Muscle of leg (tissue), 11 donors: Measurements from ENCODE around the gene CEP104. TPM values are rescaled to one million over a fixed set of nuclear protein-coding genes. Genes with fewer than 3 reads are reported as not detected.
A peak's percentile ranks its signal among the peaks of the same experiment; 100 is the strongest.
"Not testable (repeated sequence)": the region's sequence is repeated elsewhere in the genome, so short reads cannot be mapped to it uniquely, and the experiment has no call there.

Experiments used
- DNase-seq: peaks from one replicate; pipeline ENCODE4 v3.0.0; 2013
- H3K27ac ChIP-seq: one replicate; pipeline ENCODE4 v1.5.1; 2013; ENCODE audit warnings: mild to moderate bottlenecking, low read length, control low read depth
- H3K27me3 ChIP-seq: one replicate; pipeline ENCODE4 v1.6.1; 2013; ENCODE audit warnings: low read length; ENCODE audit not compliant: control insufficient read depth, insufficient read depth
- H3K36me3 ChIP-seq: one replicate; pipeline ENCODE4 v1.6.1; 2013; ENCODE audit warnings: low read length; ENCODE audit not compliant: control insufficient read depth, insufficient read depth
- H3K4me1 ChIP-seq: one replicate; pipeline ENCODE4 v1.6.1; 2013; ENCODE audit warnings: low read length; ENCODE audit not compliant: control insufficient read depth, insufficient read depth
- H3K4me3 ChIP-seq: one replicate; pipeline ENCODE4 v1.5.1; 2013; ENCODE audit warnings: low read length, control low read depth
- H3K9me3 ChIP-seq: replicated peaks from 2 replicates; pipeline ENCODE4 v1.6.1; 2013; ENCODE audit warnings: low read depth, low read length; ENCODE audit not compliant: control insufficient read depth
- WGBS: methylation state at CpG from one replicate; pipeline ENCODE4 v1.1.5; 2013; ENCODE audit warnings: missing lambda C conversion rate; ENCODE audit not compliant: insufficient coverage; 5-methylcytosine and 5-hydroxymethylcytosine counted together
- polyA plus RNA-seq, 8 donors: library from polyadenylated mRNA; unstranded; fragments of 120-200 nt; gene quantifications; one replicate each; pipeline versions ENCODE4 v1.2.1 to v1.2.3, GENCODE V29; 2013; ENCODE audit warnings: inconsistent platforms in 1 of 8, low replicate concordance in 1 of 8; ENCODE audit not compliant: insufficient read length in 8 of 8, insufficient read depth in 1 of 8
- total RNA-seq: library from RNA; stranded (reverse); fragments of 120-200 nt; gene quantifications from one replicate; pipeline ENCODE4 v1.2.4, GENCODE V29; 2013

Gene CEP104
- total and polyA plus RNA-seq, 9 donors = 8.3 to 19.7 (median 17.2) TPM

- H3K9me3 ChIP-seq = no peaks in the 10 kb centered on the region
- DNase-seq = no peak
- H3K4me3 ChIP-seq = no peak overlapping the region
- WGBS = 55% methylated on average over 7 of the region's 11 CpGs
- no peak overlapping the region for H3K27ac ChIP-seq
- H3K4me1 ChIP-seq = peaks cover 3% of the 10 kb centered on the region
- H3K27me3 ChIP-seq = peaks cover 4% of the 10 kb centered on the region
- no peaks in the 10 kb centered on the region for H3K36me3 ChIP-seq
These were observed 52.0 kb downstream of the CEP104 start for GRCh38 chr1:3805038-3805437.

GRCh38 chr1:3804627-3804944, 52.4 kb downstream of the CEP104 start:
- not testable (repeated sequence) for H3K27ac ChIP-seq, H3K27me3 ChIP-seq, H3K4me1 ChIP-seq, H3K9me3 ChIP-seq, DNase-seq, H3K36me3 ChIP-seq, H3K4me3 ChIP-seq
- WGBS = 44% methylated on average over 5 of the region's 7 CpGs

GRCh38 chr1:3803905-3804626, 52.9 kb downstream of the CEP104 start:
- 38% methylated on average over 19 of the region's 19 CpGs for WGBS
- Histone ChIP-seq H3K4me3 (no peak overlapping the region), H3K4me1 (peaks cover 8% of the 10 kb centered on the region), H3K9me3 (no peaks in the 10 kb centered on the region), H3K27ac (no peak overlapping the region), H3K36me3 (no peaks in the 10 kb centered on the region), H3K27me3 (peaks cover 4% of the 10 kb centered on the region)
- no peak for DNase-seq

- not testable (repeated sequence) for H3K4me3 ChIP-seq, H3K36me3 ChIP-seq, DNase-seq, H3K9me3 ChIP-seq, H3K27ac ChIP-seq, H3K27me3 ChIP-seq
- H3K4me1 ChIP-seq = peaks cover 13% of the 10 kb centered on the region
- WGBS = no CpG with 5 or more reads among the region's 3 CpGs
These were observed 56.2 kb downstream of the CEP104 start for GRCh38 chr1:3800795-3801194.

DNA sequence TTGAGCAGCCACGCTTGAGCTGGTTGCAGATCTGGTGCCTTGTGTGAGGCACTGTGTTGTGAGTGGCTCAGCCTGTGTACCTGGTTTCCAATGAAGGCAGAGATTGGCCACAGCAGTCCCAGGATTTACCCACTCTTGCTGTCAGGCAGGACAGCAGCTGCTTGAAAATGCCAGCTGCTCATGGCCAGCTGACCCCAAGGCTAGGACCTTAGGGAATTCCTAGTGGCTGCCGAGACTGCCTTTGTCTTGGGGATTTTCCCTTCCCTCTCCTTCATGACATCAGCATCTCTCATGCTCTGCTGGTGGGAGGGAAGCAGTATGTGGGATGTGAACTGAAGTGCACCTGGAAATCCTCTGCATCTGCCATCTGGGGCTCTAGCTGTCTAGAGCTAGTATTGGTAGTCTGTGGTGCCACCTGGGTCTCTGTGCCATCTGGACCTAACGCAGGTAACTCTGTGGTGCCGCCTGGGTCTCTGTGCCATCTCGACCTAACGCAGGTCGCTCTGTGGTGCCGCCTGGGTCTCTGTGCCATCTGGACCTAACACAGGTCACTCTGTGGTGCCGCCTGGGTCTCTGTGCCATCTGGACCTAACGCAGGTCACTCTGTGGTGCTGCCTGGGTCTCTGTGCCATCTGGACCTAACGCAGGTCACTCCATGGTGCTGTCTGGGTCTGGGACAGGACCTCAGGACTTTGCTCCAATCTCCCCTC, 56.9 kb downstream of the CEP104 start:
- Histone ChIP-seq H3K9me3 (no peaks in the 10 kb centered on the region), H3K27me3 (peaks cover under 1% of the 10 kb centered on the region), H3K4me1 (peaks cover 19% of the 10 kb centered on the region), H3K27ac (no peak overlapping the region), H3K36me3 (no peaks in the 10 kb centered on the region), H3K4me3 (no peak overlapping the region)
- WGBS = 90% methylated on average over 9 of the region's 11 CpGs
- no peak for DNase-seq

GRCh38 chr1:3796215-3797061, 60.6 kb downstream of the CEP104 start, which contains the start of gene LRRC47:
LRRC47 (minus strand) TSS chr1:3796498; CDS start chr1:3796476, 22 bp downstream.
- H3K9me3 ChIP-seq = no peaks in the 10 kb centered on the region
- peaks cover 15% of the 10 kb centered on the region for H3K36me3 ChIP-seq
- peak; percentile 97 for DNase-seq
- no peak within 1 kb of the TSS for H3K27ac ChIP-seq
- H3K27me3 ChIP-seq = no peaks in the 10 kb centered on the region
- 1% methylated on average over 54 of the region's 60 CpGs for WGBS
- H3K4me1 ChIP-seq = peaks cover 26% of the 10 kb centered on the region
- peak within 1 kb of the TSS; percentile 73 for H3K4me3 ChIP-seq

GRCh38 chr1:3795453-3796214, 61.4 kb downstream of the CEP104 start:
- Histone ChIP-seq H3K4me3 (peak overlapping the region; percentile 73), H3K36me3 (peaks cover 15% of the 10 kb centered on the region), H3K4me1 (peaks cover 26% of the 10 kb centered on the region), H3K9me3 (no peaks in the 10 kb centered on the region), H3K27me3 (no peaks in the 10 kb centered on the region), H3K27ac (no peak overlapping the region)
- 4% methylated on average over 51 of the region's 53 CpGs for WGBS
- no peak for DNase-seq

- Histone ChIP-seq H3K27me3 (no peaks in the 10 kb centered on the region), H3K4me1 (peaks cover 13% of the 10 kb centered on the region), H3K4me3 (no peak overlapping the region), H3K9me3 (no peaks in the 10 kb centered on the region), H3K36me3 (peaks cover 49% of the 10 kb centered on the region), H3K27ac (no peak overlapping the region)
- 77% methylated on average over 18 of the region's 18 CpGs for WGBS
- DNase-seq = no peak
These were observed 66.1 kb downstream of the CEP104 start for GRCh38 chr1:3790952-3791351.

DNA sequence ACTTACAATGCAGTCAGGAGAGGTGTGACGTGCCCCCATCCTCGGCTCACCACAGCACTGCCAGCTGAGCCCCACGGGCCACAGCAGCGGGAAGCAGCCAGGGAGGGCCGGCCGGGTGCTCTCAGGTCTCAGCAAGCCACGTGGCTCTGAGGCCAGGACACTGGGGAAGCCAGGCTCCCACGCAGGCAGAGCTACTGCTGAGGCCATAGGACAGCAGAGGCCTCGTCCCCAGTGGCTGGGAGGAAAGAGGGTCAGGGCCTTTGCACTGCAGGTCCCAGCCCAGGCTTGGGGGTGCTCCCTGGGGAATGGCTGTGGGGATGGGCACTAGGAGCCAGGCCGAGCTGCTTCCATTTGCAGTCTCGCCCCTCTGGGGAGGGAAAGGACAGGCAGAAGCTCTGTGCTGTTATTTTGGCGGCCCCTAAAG, 66.5 kb downstream of the CEP104 start:
- peaks cover 53% of the 10 kb centered on the region for H3K36me3 ChIP-seq
- H3K4me1 ChIP-seq = peaks cover 11% of the 10 kb centered on the region
- DNase-seq = no peak
- no peak overlapping the region for H3K27ac ChIP-seq
- H3K9me3 ChIP-seq = no peaks in the 10 kb centered on the region
- no peaks in the 10 kb centered on the region for H3K27me3 ChIP-seq
- H3K4me3 ChIP-seq = no peak overlapping the region
- 70% methylated on average over 10 of the region's 12 CpGs for WGBS
